ENCODE data around the gene GGT5. TPM values are rescaled to one million over a fixed set of nuclear protein-coding genes. Genes with fewer than 3 reads are reported as not detected.
"Not testable (repeated sequence)": the region's sequence is repeated elsewhere in the genome, so short reads cannot be mapped to it uniquely, and the experiment has no call there.

The GGT5 gene
- total and polyA plus RNA-seq, 4 donors, result 6.3 to 35.0 (median 20.2) TPM

GRCh38 chr22:24285245-24285644, 40.4 kb upstream of the GGT5 start:
- Histone ChIP-seq H3K36me3 (ENCODE audit: control insufficient read depth in 4 of 4, insufficient read depth in 3 of 4, low read depth in 1 of 4, low read length in 3 of 4) (no peaks in the 10 kb centered on the region), H3K9ac (ENCODE audit: low read depth in 1 of 2, low read length in 2 of 2) (no peak overlapping the region), H3K4me3 (ENCODE audit: low read depth in 1 of 3, low read length in 3 of 3) (no peak overlapping the region), H3K4me1 (ENCODE audit: control insufficient read depth in 4 of 4, insufficient read depth in 4 of 4, low read length in 3 of 4) (peaks cover 9 to 27% (median 23%) of the 10 kb centered on the region in 4 donors), H3K9me3 (ENCODE audit: control insufficient read depth in 4 of 4, low read length in 3 of 4) (no peaks in the 10 kb centered on the region), H3K27ac (ENCODE audit: low read depth in 1 of 2, low read length in 2 of 2) (peak overlapping the region in 1 of 2 donors; percentile 50), H3K27me3 (ENCODE audit: control insufficient read depth in 4 of 4, insufficient read depth in 4 of 4, low read length in 3 of 4) (no peaks in the 10 kb centered on the region)
- no peak for DNase-seq (ENCODE audit: low spot score)
- no peak for TF ChIP-seq JUND (IDR thresholded peaks at IDR 0.05)
- no peak for TF ChIP-seq RAD21 (IDR thresholded peaks at IDR 0.05)
- TF ChIP-seq GABPA (IDR thresholded peaks at IDR 0.05 in 1 of 2, conservative IDR thresholded peaks at IDR 0.05 in 1 of 2), result no peak
- TF ChIP-seq EGR1 (IDR thresholded peaks at IDR 0.05; ENCODE audit: low read depth in 2 of 2), result no peak
- TF ChIP-seq SP1 (IDR thresholded peaks at IDR 0.05), result no peak
- TF ChIP-seq ATF3 (IDR thresholded peaks at IDR 0.05), result no peak
- no peak for TF ChIP-seq TAF1 (conservative IDR thresholded peaks at IDR 0.05)
- TF ChIP-seq HNF4G (IDR thresholded peaks at IDR 0.05), result no peak
- TF ChIP-seq CTCF (IDR thresholded peaks at IDR 0.05; ENCODE audit: low read depth, low read length, missing input control), result no peak
- no peak for TF ChIP-seq YY1 (IDR thresholded peaks at IDR 0.05)
- TF ChIP-seq MAX (IDR thresholded peaks at IDR 0.05), result no peak
- WGBS, result 81% methylated on average over 4 of the region's 4 CpGs

- Histone ChIP-seq H3K9ac (ENCODE audit: low read depth in 1 of 2, low read length in 2 of 2) (no peak overlapping the region), H3K9me3 (ENCODE audit: control insufficient read depth in 4 of 4, low read length in 3 of 4) (no peaks in the 10 kb centered on the region), H3K27ac (ENCODE audit: low read depth in 1 of 2, low read length in 2 of 2) (no peak overlapping the region), H3K27me3 (ENCODE audit: control insufficient read depth in 4 of 4, insufficient read depth in 4 of 4, low read length in 3 of 4) (no peaks in the 10 kb centered on the region), H3K4me3 (ENCODE audit: low read depth in 1 of 3, low read length in 3 of 3) (no peak overlapping the region), H3K4me1 (ENCODE audit: control insufficient read depth in 4 of 4, insufficient read depth in 4 of 4, low read length in 3 of 4) (peaks cover 7 to 23% (median 19%) of the 10 kb centered on the region in 4 donors), H3K36me3 (ENCODE audit: control insufficient read depth in 4 of 4, insufficient read depth in 3 of 4, low read depth in 1 of 4, low read length in 3 of 4) (no peaks in the 10 kb centered on the region)
- WGBS, result 89% methylated on average over 2 of the region's 2 CpGs
- TF ChIP-seq EGR1 (IDR thresholded peaks at IDR 0.05; ENCODE audit: low read depth in 2 of 2) (no peak), GABPA (IDR thresholded peaks at IDR 0.05 in 1 of 2, conservative IDR thresholded peaks at IDR 0.05 in 1 of 2) (no peak), HNF4A (conservative IDR thresholded peaks at IDR 0.05) (no peak), NR2F2 (IDR thresholded peaks at IDR 0.05) (no peak), YY1 (IDR thresholded peaks at IDR 0.05) (no peak), FOXA1 (IDR thresholded peaks at IDR 0.05) (no peak)
- no peak for DNase-seq (ENCODE audit: low spot score)
Observed at GRCh38 chr22:24284747-24285203, 39.9 kb upstream of the GGT5 start.

GRCh38 chr22:24282401-24282800, 37.5 kb upstream of the GGT5 start:
- H3K9ac ChIP-seq (ENCODE audit: low read depth in 1 of 2, low read length in 2 of 2), result no peak overlapping the region
- no peak overlapping the region for H3K4me3 ChIP-seq (ENCODE audit: low read depth in 1 of 3, low read length in 3 of 3)
- no peak for DNase-seq (ENCODE audit: low spot score)
- TF ChIP-seq ATF3 (IDR thresholded peaks at IDR 0.05), result no peak
- no peak for TF ChIP-seq FOXA2 (IDR thresholded peaks at IDR 0.05)
- TF ChIP-seq MAX (IDR thresholded peaks at IDR 0.05), result no peak
- no peak for TF ChIP-seq HNF4A (conservative IDR thresholded peaks at IDR 0.05)
- H3K36me3 ChIP-seq (ENCODE audit: control insufficient read depth in 4 of 4, insufficient read depth in 3 of 4, low read depth in 1 of 4, low read length in 3 of 4), result no peaks in the 10 kb centered on the region
- WGBS, result 81% methylated on average over 2 of the region's 2 CpGs
- H3K9me3 ChIP-seq (ENCODE audit: control insufficient read depth in 4 of 4, low read length in 3 of 4), result no peaks in the 10 kb centered on the region
- no peaks in the 10 kb centered on the region for H3K27me3 ChIP-seq (ENCODE audit: control insufficient read depth in 4 of 4, insufficient read depth in 4 of 4, low read length in 3 of 4)
- H3K4me1 ChIP-seq (ENCODE audit: control insufficient read depth in 4 of 4, insufficient read depth in 4 of 4, low read length in 3 of 4), result peaks cover 4 to 13% (median 13%) of the 10 kb centered on the region in 4 donors
- no peak overlapping the region for H3K27ac ChIP-seq (ENCODE audit: low read depth in 1 of 2, low read length in 2 of 2)

GRCh38 chr22:24280363-24280762, 35.5 kb upstream of the GGT5 start:
- not testable (repeated sequence) for H3K4me1 ChIP-seq (ENCODE audit: control insufficient read depth in 4 of 4, insufficient read depth in 4 of 4, low read length in 3 of 4); H3K36me3 ChIP-seq (ENCODE audit: control insufficient read depth in 4 of 4, insufficient read depth in 3 of 4, low read depth in 1 of 4, low read length in 3 of 4); H3K9ac ChIP-seq (ENCODE audit: low read depth in 1 of 2, low read length in 2 of 2); H3K27ac ChIP-seq (ENCODE audit: low read depth in 1 of 2, low read length in 2 of 2); DNase-seq (ENCODE audit: low spot score); H3K27me3 ChIP-seq (ENCODE audit: control insufficient read depth in 4 of 4, insufficient read depth in 4 of 4, low read length in 3 of 4); H3K9me3 ChIP-seq (ENCODE audit: control insufficient read depth in 4 of 4, low read length in 3 of 4); H3K4me3 ChIP-seq (ENCODE audit: low read depth in 1 of 3, low read length in 3 of 3)
- WGBS, result 100% methylated on average over 1 of the region's 1 CpG

Measured in liver (tissue), 9 donors.